Vagina (tissue), 2 donors: ENCODE results near the gene WIZ. TPM values are rescaled to one million over a fixed set of nuclear protein-coding genes. Genes with fewer than 3 reads are reported as not detected.

Source experiments
- microRNA counts, 2 donors: library from miRNA; unstranded; fragments of <30 nt; microRNA quantifications; one replicate each; lab custom pipeline; 2016 to 2017
- microRNA-seq: library from miRNA; unstranded; fragments of <30 nt; microRNA quantifications from one replicate; pipeline ENCODE4, GENCODE V29; 2017; ENCODE audit warnings: borderline number of aligned reads, borderline replicate concordance
- small RNA-seq: library from RNA; depleted of rRNA; stranded (forward); fragments of <200 nt; gene quantifications from one replicate; pipeline ENCODE3, GENCODE V24; 2016
- total RNA-seq: library from RNA; depleted of rRNA; stranded (reverse); fragments of >200 nt; gene quantifications from one replicate; pipeline ENCODE4 v1.2.3, GENCODE V29; 2016

The WIZ gene
- total RNA-seq, 1 donor from 2014 or later: 44.4 TPM

MicroRNA genes within 50 kb of the gene (microRNA counts, 767-probe panel; counts per million panel counts)
- microRNA hsa-miR-1470 (lab: Ali Mortazavi, UCI): 238 to 261 counts per million in 2 donors

Small RNA genes within 50 kb of the gene (microRNA-seq; reads per million reads assigned to microRNA genes)
- not detected for gene MIR1470

Small RNA genes within 50 kb of the gene (small RNA-seq; reads per million reads assigned to genes)
- gene MIR1470: not detected

Other genes starting within 250 kb of the WIZ start
- 76.6 TPM for gene NOTCH3, start 249.0 kb downstream of the WIZ start, total RNA-seq
- gene EPHX3, start 217.5 kb downstream of the WIZ start, total RNA-seq: 14.0 TPM
- gene BRD4, start 117.4 kb downstream of the WIZ start, total RNA-seq: 53.0 TPM
- 27.7 TPM for gene AKAP8, start 70.2 kb downstream of the WIZ start, total RNA-seq
- gene AKAP8L, start 31.0 kb downstream of the WIZ start, total RNA-seq: 127 TPM
- 7.9 TPM for gene RASAL3, start 14.6 kb upstream of the WIZ start, total RNA-seq
- gene PGLYRP2, start 29.5 kb upstream of the WIZ start, total RNA-seq: not detected
- 12.3 TPM for gene CYP4F22, start 58.6 kb upstream of the WIZ start, total RNA-seq
- 0.98 TPM for gene CYP4F8, start 165.3 kb upstream of the WIZ start, total RNA-seq
- gene CYP4F3, start 190.9 kb upstream of the WIZ start, total RNA-seq: 29.7 TPM
- 76.1 TPM for gene CYP4F12, start 223.1 kb upstream of the WIZ start, total RNA-seq